ENCODE data around the gene APOC4.

GRCh38 chr19:44988896-44989556, 47.0 kb downstream of the APOC4 start:
- peak; percentile 75 for TF ChIP-seq CTCF (IDR thresholded peaks at IDR 0.05; ENCODE audit: low read length)
- no peak for TF ChIP-seq EZH2 (optimal IDR thresholded peaks at IDR 0.05; ENCODE audit: low read depth, low read length)
